Measurements from ENCODE around the gene ZNF286A. TPM values are rescaled to one million over a fixed set of nuclear protein-coding genes. Genes with fewer than 3 reads are reported as not detected.

ZNF286A gene
- polyA plus RNA-seq, 1 donor (not counting 4 experiments of a cell fraction or from before 2014, with no cell fraction given) = 19.5 TPM

GRCh38 chr17:15657868-15658267, 41.7 kb upstream of the ZNF286A start:
- H3K27me3 ChIP-seq (ENCODE audit: control insufficient read depth, extremely low read depth, insufficient read depth, low read length) = no peaks in the 10 kb centered on the region
- TF ChIP-seq CTCF (optimal IDR thresholded peaks at IDR 0.05 in 1 of 3, IDR thresholded peaks at IDR 0.05 in 1 of 3, conservative IDR thresholded peaks at IDR 0.05 in 1 of 3; ENCODE audit: extremely low read depth in 1 of 3, insufficient read depth in 2 of 3, low read length in 3 of 3) (no peak), EZH2 (IDR thresholded peaks at IDR 0.05; ENCODE audit: low read length) (no peak)
- FAIRE-seq (peak; percentile 95), DNase-seq (ENCODE audit: low read depth, low spot score) (peak; percentile 86)
- H3K9me3 ChIP-seq (ENCODE audit: control insufficient read depth, low read depth, low read length) = no peaks in the 10 kb centered on the region
- peak overlapping the region in 2 of 3 experiments; percentile 34 for H3K4me3 ChIP-seq (ENCODE audit: control insufficient read depth in 2 of 3, extremely low read depth in 1 of 3, insufficient read depth in 2 of 3, low read depth in 1 of 3, low read length in 3 of 3)
- no peak overlapping the region for H2AFZ ChIP-seq (ENCODE audit: control insufficient read depth, low read length)
- peak overlapping the region; percentile 72 for H3K4me2 ChIP-seq (ENCODE audit: control insufficient read depth, extremely low read depth, insufficient read depth, low read depth, low read length)
- no peaks in the 10 kb centered on the region for H4K20me1 ChIP-seq (ENCODE audit: control insufficient read depth, extremely low read depth, insufficient read depth, low read length)
- dilution Hi-C loops (cut with MboI; ENCODE audit: extremely low pct_ligation_motif_present, low sequenced_read_pairs) = no loop called here
- peak overlapping the region; percentile 43 for H3K9ac ChIP-seq (ENCODE audit: control insufficient read depth, extremely low read depth, insufficient read depth, low read length)
- no peaks in the 10 kb centered on the region for H3K79me2 ChIP-seq (ENCODE audit: control insufficient read depth, insufficient read depth, low read length)
- H3K36me3 ChIP-seq (ENCODE audit: control insufficient read depth in 2 of 2, extremely low read depth in 1 of 2, insufficient read depth in 2 of 2, low read length in 2 of 2) = peaks cover 0 to 3% of the 10 kb centered on the region in 2 experiments
- H3K4me1 ChIP-seq (ENCODE audit: control insufficient read depth, extremely low read depth, insufficient read depth, low read length) = peaks cover 49% of the 10 kb centered on the region
- no peaks in the 10 kb centered on the region for H3K9me1 ChIP-seq (ENCODE audit: control insufficient read depth, extremely low read depth, insufficient read depth, low read length)
- peak overlapping the region; percentile 90 for H3K27ac ChIP-seq (ENCODE audit: control insufficient read depth, insufficient read depth, low read length)

- FAIRE-seq (no peak), DNase-seq (ENCODE audit: low read depth, low spot score) (peak; percentile 38)
- dilution Hi-C loops (cut with MboI; ENCODE audit: extremely low pct_ligation_motif_present, low sequenced_read_pairs) = no loop called here
- H3K4me3 ChIP-seq (ENCODE audit: control insufficient read depth in 2 of 3, extremely low read depth in 1 of 3, insufficient read depth in 2 of 3, low read depth in 1 of 3, low read length in 3 of 3) = peak overlapping the region in 2 of 3 experiments; percentile 9 to 34
- peak overlapping the region; percentile 43 for H3K9ac ChIP-seq (ENCODE audit: control insufficient read depth, extremely low read depth, insufficient read depth, low read length)
- H2AFZ ChIP-seq (ENCODE audit: control insufficient read depth, low read length) = no peak overlapping the region
- peak overlapping the region; percentile 90 for H3K27ac ChIP-seq (ENCODE audit: control insufficient read depth, insufficient read depth, low read length)
- TF ChIP-seq EZH2 (IDR thresholded peaks at IDR 0.05; ENCODE audit: low read length) (no peak), CTCF (optimal IDR thresholded peaks at IDR 0.05 in 1 of 3, IDR thresholded peaks at IDR 0.05 in 1 of 3, conservative IDR thresholded peaks at IDR 0.05 in 1 of 3; ENCODE audit: extremely low read depth in 1 of 3, insufficient read depth in 2 of 3, low read length in 3 of 3) (no peak)
- H3K4me2 ChIP-seq (ENCODE audit: control insufficient read depth, extremely low read depth, insufficient read depth, low read depth, low read length) = peak overlapping the region; percentile 72
- H3K9me3 ChIP-seq (ENCODE audit: control insufficient read depth, low read depth, low read length) = no peaks in the 10 kb centered on the region
- no peaks in the 10 kb centered on the region for H3K79me2 ChIP-seq (ENCODE audit: control insufficient read depth, insufficient read depth, low read length)
- no peaks in the 10 kb centered on the region for H3K9me1 ChIP-seq (ENCODE audit: control insufficient read depth, extremely low read depth, insufficient read depth, low read length)
- peaks cover 51% of the 10 kb centered on the region for H3K4me1 ChIP-seq (ENCODE audit: control insufficient read depth, extremely low read depth, insufficient read depth, low read length)
- no peaks in the 10 kb centered on the region for H4K20me1 ChIP-seq (ENCODE audit: control insufficient read depth, extremely low read depth, insufficient read depth, low read length)
- H3K27me3 ChIP-seq (ENCODE audit: control insufficient read depth, extremely low read depth, insufficient read depth, low read length) = no peaks in the 10 kb centered on the region
- H3K36me3 ChIP-seq (ENCODE audit: control insufficient read depth in 2 of 2, extremely low read depth in 1 of 2, insufficient read depth in 2 of 2, low read length in 2 of 2) = peaks cover 0 to 3% of the 10 kb centered on the region in 2 experiments
These were observed 41.3 kb upstream of the ZNF286A start for GRCh38 chr17:15658296-15658695.

Measured in keratinocyte (primary cell).